SK-N-MC (cell line): ENCODE measurements around the gene MAP2K7.

Experiments used
- EZH2 ChIP-seq: fragments of 200-600 bp; sonication (generic); IDR thresholded peaks from one replicate; pipeline ENCODE4 v1.6.1; 2017; ENCODE audit warnings: antibody characterized with exemption
- FOXP2 ChIP-seq: optimal IDR thresholded peaks from 2 replicates; pipeline ENCODE3; 2011; ENCODE audit warnings: mild to moderate bottlenecking, moderate library complexity; ENCODE audit not compliant: insufficient read depth; ENCODE audit errors: extremely low read length, control extremely low read depth
- POLR2AphosphoS5 ChIP-seq: IDR thresholded peaks from 2 replicates; pipeline ENCODE4 v1.6.1; 2012; ENCODE audit warnings: mild to moderate bottlenecking, low read depth, low read length, borderline replicate concordance

GRCh38 chr19:7885818-7886217 lies 17.9 kb upstream of the MAP2K7 start:
- no peak for TF ChIP-seq EZH2
- TF ChIP-seq POLR2AphosphoS5, result no peak
- no peak for TF ChIP-seq FOXP2
